ENCODE data around the gene IRF2BP1. TPM values are rescaled to one million over a fixed set of nuclear protein-coding genes. Genes with fewer than 3 reads are reported as not detected.

IRF2BP1 gene
- total and polyA plus RNA-seq, 12 donors = 3.8 to 57.0 (median 35.8) TPM

DNA sequence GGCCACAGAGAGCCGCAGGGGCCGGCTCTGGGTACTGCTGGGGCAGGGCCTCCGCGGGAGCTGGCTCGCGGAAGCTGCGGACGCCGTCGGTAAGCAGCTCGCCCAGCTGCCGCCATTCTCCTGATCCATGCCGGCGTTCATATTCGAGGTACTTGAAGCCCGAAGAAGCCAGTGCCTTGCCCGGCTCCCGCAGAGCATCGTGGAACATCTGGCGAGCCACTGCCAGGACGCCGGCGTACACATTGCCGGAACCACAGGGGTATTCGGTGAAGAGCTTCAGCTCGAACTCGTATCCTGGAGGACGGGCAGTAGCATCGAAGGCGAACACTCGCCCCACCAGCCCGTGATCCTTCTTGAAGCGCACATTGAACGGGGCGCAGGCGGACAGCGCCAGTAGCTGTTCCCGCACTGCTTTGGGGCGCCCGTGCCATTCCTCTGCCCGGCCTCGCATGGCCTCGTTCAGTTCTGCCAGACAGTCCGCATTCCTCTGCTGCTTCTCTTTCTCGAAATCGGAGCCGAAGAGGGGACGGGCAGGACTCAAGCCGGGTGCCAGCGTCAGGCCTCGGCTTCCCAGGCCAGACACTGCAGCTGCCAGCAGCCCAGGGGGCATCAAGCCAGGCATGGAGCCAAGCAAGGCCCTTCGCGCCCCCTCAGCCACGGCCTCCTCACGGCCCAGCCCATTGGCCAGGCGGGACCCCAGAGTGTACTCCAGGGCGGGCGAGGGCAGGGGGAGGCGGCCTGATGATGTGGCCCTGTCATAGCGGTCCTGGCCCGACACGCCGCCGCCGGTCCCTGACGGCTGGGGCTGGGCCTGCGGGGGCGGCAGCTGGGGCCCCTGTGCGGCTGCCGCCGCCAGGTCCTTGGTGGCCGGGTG lies 1.0 kb downstream of the IRF2BP1 start:
- intact Hi-C loops (cut with DNase I) = loop anchor here in 1 of 2 donors (5.0 kb wide), 1 partner anchor 68 kb away; the partner anchor contains the start of gene RSPH6A
- Histone ChIP-seq H3K27me3 (no peaks in the 10 kb centered on the region), H3K27ac (peak overlapping the region in 4 of 5 donors; percentile 88 to 92 (median 90)), H3K9me3 (replicated peaks in 1 of 3) (no peaks in the 10 kb centered on the region), H3K4me1 (replicated peaks in 1 of 2) (peaks cover 4 to 41% of the 10 kb centered on the region in 2 donors), H3K4me3 (peak overlapping the region in 3 of 4 donors; percentile 48 to 81 (median 78)), H3K36me3 (replicated peaks in 1 of 2) (peaks cover 0 to 11% of the 10 kb centered on the region in 2 donors)
- DNase-seq = peak in 2 of 7 donors; percentile 47 to 52
- WGBS, 4 donors = 59 to 86% (median 70%) methylated on average over 33 to 72 of the region's 72 CpGs
- TF ChIP-seq, protein P1, sequence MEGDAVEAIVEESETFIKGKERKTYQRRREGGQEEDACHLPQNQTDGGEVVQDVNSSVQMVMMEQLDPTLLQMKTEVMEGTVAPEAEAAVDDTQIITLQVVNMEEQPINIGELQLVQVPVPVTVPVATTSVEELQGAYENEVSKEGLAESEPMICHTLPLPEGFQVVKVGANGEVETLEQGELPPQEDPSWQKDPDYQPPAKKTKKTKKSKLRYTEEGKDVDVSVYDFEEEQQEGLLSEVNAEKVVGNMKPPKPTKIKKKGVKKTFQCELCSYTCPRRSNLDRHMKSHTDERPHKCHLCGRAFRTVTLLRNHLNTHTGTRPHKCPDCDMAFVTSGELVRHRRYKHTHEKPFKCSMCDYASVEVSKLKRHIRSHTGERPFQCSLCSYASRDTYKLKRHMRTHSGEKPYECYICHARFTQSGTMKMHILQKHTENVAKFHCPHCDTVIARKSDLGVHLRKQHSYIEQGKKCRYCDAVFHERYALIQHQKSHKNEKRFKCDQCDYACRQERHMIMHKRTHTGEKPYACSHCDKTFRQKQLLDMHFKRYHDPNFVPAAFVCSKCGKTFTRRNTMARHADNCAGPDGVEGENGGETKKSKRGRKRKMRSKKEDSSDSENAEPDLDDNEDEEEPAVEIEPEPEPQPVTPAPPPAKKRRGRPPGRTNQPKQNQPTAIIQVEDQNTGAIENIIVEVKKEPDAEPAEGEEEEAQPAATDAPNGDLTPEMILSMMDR (IDR thresholded peaks at IDR 0.05) = no peak
- TF ChIP-seq POLR2A (IDR thresholded peaks at IDR 0.05) = no peak

DNA sequence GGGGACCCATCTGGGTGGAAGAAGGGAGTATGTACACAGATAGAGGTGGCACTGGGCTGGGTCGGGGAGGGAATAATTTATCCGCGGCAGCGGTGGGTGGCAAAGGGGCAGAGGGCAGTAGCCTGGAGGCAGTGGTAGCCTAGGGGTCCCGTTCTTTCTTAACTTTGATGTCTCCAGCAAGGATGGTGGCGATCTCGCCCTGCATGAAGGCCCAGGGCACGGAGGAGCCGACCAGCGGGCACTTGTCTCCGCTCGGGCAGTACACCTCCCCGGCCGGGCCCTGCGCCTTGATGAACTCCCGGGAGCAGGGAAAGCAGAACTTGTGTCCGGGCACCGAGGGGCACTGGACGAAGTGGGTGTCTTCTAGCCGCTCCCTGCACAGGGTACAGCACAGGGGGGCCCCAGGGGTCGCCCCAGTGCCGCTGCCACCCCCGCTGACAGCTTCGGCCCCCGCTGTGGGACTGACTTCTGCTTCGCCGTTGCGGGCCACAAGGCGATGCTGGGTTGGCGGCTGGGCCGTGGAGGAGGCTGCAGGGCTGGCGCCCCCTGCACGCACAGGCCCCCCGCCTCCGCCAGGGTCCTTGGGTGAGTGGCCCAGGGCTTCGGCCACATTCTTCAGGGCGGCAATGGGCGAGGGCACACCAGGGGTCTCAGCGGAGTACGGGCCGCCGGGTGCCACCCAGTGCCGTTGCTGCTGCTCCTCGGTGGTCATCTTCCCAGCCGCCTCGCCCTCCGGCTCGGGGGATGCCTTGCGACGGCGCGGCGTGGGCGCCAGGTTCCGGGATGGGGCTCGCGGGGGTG lies 1.9 kb downstream of the IRF2BP1 start:
- DNase-seq = peak in 1 of 7 donors; percentile 43
- 73 to 86% (median 83%) methylated on average over 5 to 57 of the region's 57 CpGs for WGBS, 4 donors
- Histone ChIP-seq H3K4me1 (replicated peaks in 1 of 2) (peaks cover 4 to 41% of the 10 kb centered on the region in 2 donors), H3K27ac (no peak overlapping the region), H3K27me3 (no peaks in the 10 kb centered on the region), H3K36me3 (replicated peaks in 1 of 2) (peaks cover 0 to 9% of the 10 kb centered on the region in 2 donors), H3K9me3 (replicated peaks in 1 of 3) (no peaks in the 10 kb centered on the region), H3K4me3 (no peak overlapping the region)
- intact Hi-C loops (cut with DNase I) = loop anchor here in 1 of 2 donors (5.0 kb wide), 1 partner anchor 67 kb away; the partner anchor contains the start of gene RSPH6A
- no peak for TF ChIP-seq POLR2A (IDR thresholded peaks at IDR 0.05)
- TF ChIP-seq, protein P1 (IDR thresholded peaks at IDR 0.05) = no peak

DNA sequence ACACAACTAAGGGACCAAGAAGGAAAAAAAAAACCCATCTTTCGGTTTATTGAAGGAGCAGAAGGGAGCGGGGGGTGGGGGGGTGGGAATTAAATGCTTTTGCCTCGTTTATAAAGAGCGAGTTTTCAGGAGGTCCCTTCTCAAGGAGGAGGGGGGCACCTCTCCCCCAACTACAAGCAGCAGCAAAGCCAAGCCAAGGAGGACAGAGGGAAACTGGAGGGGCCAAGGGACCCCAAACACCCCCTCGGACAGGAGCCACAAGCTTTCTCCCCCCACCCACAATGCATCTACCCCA lies 2.4 kb downstream of the IRF2BP1 start:
- Histone ChIP-seq H3K27ac (no peak overlapping the region), H3K36me3 (replicated peaks in 1 of 2) (peaks cover 0 to 9% of the 10 kb centered on the region in 2 donors), H3K4me1 (replicated peaks in 1 of 2) (peaks cover 4 to 41% of the 10 kb centered on the region in 2 donors), H3K27me3 (no peaks in the 10 kb centered on the region), H3K9me3 (replicated peaks in 1 of 3) (no peaks in the 10 kb centered on the region), H3K4me3 (peak overlapping the region in 1 of 4 donors; percentile 52)
- intact Hi-C loops (cut with DNase I) = loop anchor here in 1 of 2 donors (5.0 kb wide), 1 partner anchor 66 kb away; the partner anchor contains the start of gene RSPH6A
- no peak for DNase-seq
- WGBS, 4 donors = 21 to 26% (median 25%) methylated on average over 5 of the region's 5 CpGs
- TF ChIP-seq, protein P1 (IDR thresholded peaks at IDR 0.05) = peak in 2 of 6 experiments; percentile 7 to 42
- no peak for TF ChIP-seq POLR2A (IDR thresholded peaks at IDR 0.05)

All from adrenal gland (tissue), 12 donors.